Smooth muscle cell (in vitro differentiated cells): ENCODE results near the gene LSM5. TPM values are rescaled to one million over a fixed set of nuclear protein-coding genes. Genes with fewer than 3 reads are reported as not detected.

Experiments used
- DNase-seq: peaks from one replicate; lab custom pipeline; 2025; ENCODE audit not compliant: unreplicated experiment; lab: John Stamatoyannopoulos, UW
- H2AFZ ChIP-seq: fragments of 200-600 bp; sonication (generic); 2 replicates; pipeline ENCODE4 v1.6.0; 2016; ENCODE audit warnings: antibody characterized with exemption, low read depth, mild to moderate bottlenecking
- H3F3A ChIP-seq: fragments of 200-600 bp; sonication (generic); 2 replicates; pipeline ENCODE4 v1.6.0; 2017; ENCODE audit warnings: antibody characterized with exemption, low read depth
- H3K27ac ChIP-seq: fragments of 200-600 bp; sonication (generic); 2 replicates; pipeline ENCODE4 v1.5.1; 2016; ENCODE audit warnings: low read depth, mild to moderate bottlenecking
- H3K27me3 ChIP-seq: fragments of 200-600 bp; sonication (generic); 2 replicates; pipeline ENCODE4 v1.6.1; 2016; ENCODE audit warnings: low read depth, mild to moderate bottlenecking
- H3K36me3 ChIP-seq: fragments of 200-600 bp; sonication (generic); 2 replicates; pipeline ENCODE4 v1.5.1; 2016; ENCODE audit warnings: low read depth
- H3K4me1 ChIP-seq: fragments of 200-600 bp; sonication (generic); 2 replicates; pipeline ENCODE4 v1.5.1; 2016; ENCODE audit warnings: low read depth
- H3K4me2 ChIP-seq: fragments of 200-600 bp; sonication (generic); 2 replicates; pipeline ENCODE4 v1.6.0; 2016; ENCODE audit warnings: mild to moderate bottlenecking
- H3K4me3 ChIP-seq: fragments of 200-600 bp; sonication (generic); 2 replicates; pipeline ENCODE4 v1.5.1; 2016; ENCODE audit warnings: mild to moderate bottlenecking
- H3K79me2 ChIP-seq: fragments of 200-600 bp; sonication (generic); 2 replicates; pipeline ENCODE4 v1.6.0; 2016; ENCODE audit warnings: low read depth, mild to moderate bottlenecking
- H3K9ac ChIP-seq: fragments of 200-600 bp; sonication (generic); 2 replicates; pipeline ENCODE4 v1.6.0; 2016; ENCODE audit warnings: low read depth
- H3K9me3 ChIP-seq: fragments of 200-600 bp; sonication (generic); replicated peaks from 2 replicates; pipeline ENCODE4 v1.5.1; 2016; ENCODE audit warnings: low read depth
- H4K20me1 ChIP-seq: fragments of 200-600 bp; sonication (generic); 2 replicates; pipeline ENCODE4 v1.6.0; 2016; ENCODE audit warnings: low read depth
- CTCF ChIP-seq: fragments of 200-600 bp; sonication (generic); IDR thresholded peaks from 2 replicates; pipeline ENCODE4 v1.5.1; 2017; ENCODE audit warnings: borderline replicate concordance, mild to moderate bottlenecking, antibody characterized with exemption; ENCODE audit not compliant: insufficient read depth, poor library complexity, severe bottlenecking
- WGBS: methylation state at CpG from one replicate; pipeline ENCODE4 v1.1.7; 2016; ENCODE audit warnings: low lambda C conversion rate; 5-methylcytosine and 5-hydroxymethylcytosine counted together
- polyA plus RNA-seq: library from polyadenylated mRNA; unstranded; fragments of >200 nt; fragmentation: Nextera tagmentation; extraction: Ambion mirVana; gene quantifications from 2 replicates; pipeline ENCODE4 v1.2.1, GENCODE V29; 2016
- total RNA-seq: library from RNA; depleted of rRNA; stranded (reverse); fragments of >200 nt; gene quantifications from 2 replicates; pipeline ENCODE4 v1.2.3, GENCODE V29; 2014

Gene LSM5
- total and polyA plus RNA-seq, 2 experiments from 2014 or later: 65.0 to 89.6 TPM

DNA sequence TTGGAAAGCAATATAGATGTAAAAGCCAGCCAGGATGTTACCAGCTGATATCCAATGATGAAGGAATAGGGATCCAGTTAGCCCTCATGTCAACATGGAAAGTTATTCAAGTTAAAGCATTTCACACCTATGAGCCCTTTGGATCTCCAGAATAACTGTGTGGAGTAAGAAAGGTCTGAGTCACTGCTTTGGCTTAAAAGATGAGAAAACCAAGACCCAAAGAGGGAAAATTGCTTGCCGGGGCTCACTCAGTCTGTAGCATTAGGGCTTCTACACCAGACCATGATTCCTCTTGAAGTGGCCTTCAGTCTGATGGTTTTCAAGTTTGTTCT, 12.6 kb downstream of the LSM5 start:
- no peaks in the 10 kb centered on the region for H3K79me2 ChIP-seq
- H3F3A ChIP-seq: no peaks in the 10 kb centered on the region
- no peaks in the 10 kb centered on the region for H4K20me1 ChIP-seq
- no peak for DNase-seq
- H3K9ac ChIP-seq: no peak overlapping the region
- H3K27ac ChIP-seq: no peak overlapping the region
- H3K27me3 ChIP-seq: no peaks in the 10 kb centered on the region
- H3K9me3 ChIP-seq: no peaks in the 10 kb centered on the region
- H3K36me3 ChIP-seq: no peaks in the 10 kb centered on the region
- H2AFZ ChIP-seq: no peak overlapping the region
- H3K4me3 ChIP-seq: no peak overlapping the region
- no peak overlapping the region for H3K4me2 ChIP-seq
- 81% methylated on average over 1 of the region's 1 CpG for WGBS
- TF ChIP-seq CTCF: no peak
- H3K4me1 ChIP-seq: no peaks in the 10 kb centered on the region

DNA sequence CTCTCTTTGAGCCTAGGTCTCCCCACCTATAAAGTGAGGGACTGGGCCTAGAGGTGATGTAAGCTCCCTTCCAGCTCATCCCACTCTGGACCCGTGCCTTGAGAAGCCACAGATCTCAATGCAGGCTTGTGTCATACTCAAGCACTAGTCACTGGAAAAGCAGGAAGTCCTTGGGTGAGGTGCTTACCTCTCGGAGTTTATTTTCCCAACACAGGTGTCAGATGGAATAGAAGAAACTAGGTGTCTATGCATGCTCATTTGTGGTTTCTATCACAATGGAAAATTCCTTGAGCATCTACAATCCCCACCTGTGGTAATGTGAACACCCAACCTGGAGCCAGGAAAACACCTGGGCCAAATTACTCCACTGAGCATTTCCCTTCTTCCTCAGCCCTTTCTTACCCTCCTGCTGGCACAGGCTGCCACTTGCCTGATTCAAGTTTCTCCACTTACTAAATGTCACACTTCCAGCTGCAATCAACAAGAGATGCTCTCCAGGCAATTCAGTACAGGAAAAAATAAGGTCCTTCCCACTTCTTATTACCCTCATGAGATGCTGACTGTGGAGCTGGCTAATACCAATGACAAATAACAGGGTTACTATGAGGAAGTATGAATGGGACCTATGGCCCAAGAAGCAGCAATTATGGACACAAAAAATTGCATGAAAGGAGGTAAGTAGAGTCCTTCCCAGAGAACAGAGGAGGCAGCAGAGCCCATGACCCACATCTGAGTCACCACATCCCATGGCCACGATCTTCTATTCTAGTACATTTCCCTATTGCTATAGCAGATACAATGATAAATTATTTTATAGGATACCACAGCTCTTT, 13.1 kb downstream of the LSM5 start:
- H3F3A ChIP-seq: no peaks in the 10 kb centered on the region
- H2AFZ ChIP-seq: no peak overlapping the region
- H3K4me1 ChIP-seq: no peaks in the 10 kb centered on the region
- no peaks in the 10 kb centered on the region for H3K79me2 ChIP-seq
- no peak overlapping the region for H3K4me3 ChIP-seq
- H4K20me1 ChIP-seq: no peaks in the 10 kb centered on the region
- H3K27me3 ChIP-seq: no peaks in the 10 kb centered on the region
- H3K27ac ChIP-seq: no peak overlapping the region
- no peak overlapping the region for H3K4me2 ChIP-seq
- no peaks in the 10 kb centered on the region for H3K9me3 ChIP-seq
- no peak for TF ChIP-seq CTCF
- no peak for DNase-seq
- 72% methylated on average over 3 of the region's 3 CpGs for WGBS
- no peak overlapping the region for H3K9ac ChIP-seq
- no peaks in the 10 kb centered on the region for H3K36me3 ChIP-seq

DNA sequence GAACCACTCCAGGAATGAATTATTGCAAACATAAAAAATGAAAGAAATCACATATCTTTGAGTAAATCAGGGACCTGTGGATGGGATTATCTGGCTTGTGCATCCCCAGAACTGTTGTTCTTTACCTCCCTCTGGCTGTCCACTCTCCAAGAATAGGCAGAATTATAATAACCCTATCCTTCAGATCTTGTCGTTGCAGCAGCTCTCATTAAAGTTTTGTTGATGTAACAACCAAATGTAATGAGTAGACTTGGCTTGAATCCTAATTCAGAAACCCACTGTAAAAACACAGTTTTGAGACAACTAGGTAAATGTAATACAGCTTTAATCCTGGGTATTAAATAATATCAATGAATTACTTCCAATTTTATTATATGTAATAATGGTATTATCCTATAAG, 16.2 kb downstream of the LSM5 start:
- WGBS: 83% methylated on average over 1 of the region's 1 CpG
- Histone ChIP-seq H3F3A (no peaks in the 10 kb centered on the region), H3K9me3 (no peaks in the 10 kb centered on the region), H3K79me2 (no peaks in the 10 kb centered on the region), H3K4me3 (no peak overlapping the region), H3K36me3 (no peaks in the 10 kb centered on the region), H3K27me3 (no peaks in the 10 kb centered on the region), H3K4me2 (no peak overlapping the region), H2AFZ (no peak overlapping the region), H4K20me1 (no peaks in the 10 kb centered on the region), H3K9ac (no peak overlapping the region), H3K4me1 (no peaks in the 10 kb centered on the region), H3K27ac (no peak overlapping the region)
- DNase-seq: no peak
- TF ChIP-seq CTCF: no peak

- no peak for TF ChIP-seq CTCF
- Histone ChIP-seq H2AFZ (no peak overlapping the region), H3K36me3 (no peaks in the 10 kb centered on the region), H3K79me2 (no peaks in the 10 kb centered on the region), H3K4me1 (no peaks in the 10 kb centered on the region), H3K4me2 (no peak overlapping the region), H3K9me3 (no peaks in the 10 kb centered on the region), H3F3A (no peaks in the 10 kb centered on the region), H4K20me1 (no peaks in the 10 kb centered on the region), H3K9ac (no peak overlapping the region), H3K27ac (no peak overlapping the region), H3K4me3 (no peak overlapping the region), H3K27me3 (no peaks in the 10 kb centered on the region)
- no peak for DNase-seq
- 93% methylated on average over 9 of the region's 9 CpGs for WGBS
Observed at GRCh38 chr7:32472015-32472414, 18.2 kb downstream of the LSM5 start.
